ENCODE results near the gene SLC7A9.
"Not testable (repeated sequence)": the region's sequence is repeated elsewhere in the genome, so short reads cannot be mapped to it uniquely, and the experiment has no call there.

The SLC7A9 gene

GRCh38 chr19:32798201-32798600 is 71.4 kb downstream of the SLC7A9 start:
- DNase-seq (ENCODE audit: low read depth): no peak
- H3K4me3 ChIP-seq (ENCODE audit: low read depth, low read length): no peak overlapping the region
- TF ChIP-seq CTCF (IDR thresholded peaks at IDR 0.05; ENCODE audit: low read depth, low read length, missing control alignments): no peak
- in situ Hi-C loops (cut with HindIII; ENCODE audit: low sequenced_read_pairs): no loop called here

- no peak for TF ChIP-seq CTCF (IDR thresholded peaks at IDR 0.05; ENCODE audit: low read depth, low read length, missing control alignments)
- no peak overlapping the region for H3K4me3 ChIP-seq (ENCODE audit: low read depth, low read length)
- no peak for DNase-seq (ENCODE audit: low read depth)
- in situ Hi-C loops (cut with HindIII; ENCODE audit: low sequenced_read_pairs): no loop called here
Measured at GRCh38 chr19:32789429-32789828, 80.1 kb downstream of the SLC7A9 start.

GRCh38 chr19:32787895-32788294 is 81.7 kb downstream of the SLC7A9 start:
- in situ Hi-C loops (cut with HindIII; ENCODE audit: low sequenced_read_pairs); DNase-seq (ENCODE audit: low read depth); H3K4me3 ChIP-seq (ENCODE audit: low read depth, low read length): not testable (repeated sequence)

GRCh38 chr19:32787161-32787813 is 82.3 kb downstream of the SLC7A9 start:
- in situ Hi-C loops (cut with HindIII; ENCODE audit: low sequenced_read_pairs); DNase-seq (ENCODE audit: low read depth); H3K4me3 ChIP-seq (ENCODE audit: low read depth, low read length): not testable (repeated sequence)

- DNase-seq (ENCODE audit: low read depth); in situ Hi-C loops (cut with HindIII; ENCODE audit: low sequenced_read_pairs); H3K4me3 ChIP-seq (ENCODE audit: low read depth, low read length): not testable (repeated sequence)
Measured at GRCh38 chr19:32782089-32782488, 87.5 kb downstream of the SLC7A9 start.

GRCh38 chr19:32781280-32781679 is 88.3 kb downstream of the SLC7A9 start:
- DNase-seq (ENCODE audit: low read depth): no peak
- H3K4me3 ChIP-seq (ENCODE audit: low read depth, low read length): no peak overlapping the region
- no peak for TF ChIP-seq CTCF (IDR thresholded peaks at IDR 0.05; ENCODE audit: low read depth, low read length, missing control alignments)
- in situ Hi-C loops (cut with HindIII; ENCODE audit: low sequenced_read_pairs): no loop called here
